ENCODE results near the gene SERPINC1.
"Not testable (repeated sequence)": the region's sequence is repeated elsewhere in the genome, so short reads cannot be mapped to it uniquely, and the experiment has no call there.

SERPINC1 gene

GRCh38 chr1:173893611-173894010, 23.5 kb downstream of the SERPINC1 start:
- DNase-seq (ENCODE audit: low read depth, low spot score) = no peak

- no peak for DNase-seq (ENCODE audit: low read depth, low spot score)
Measured at GRCh38 chr1:173889885-173890284, 27.2 kb downstream of the SERPINC1 start.

GRCh38 chr1:173888749-173889148, 28.4 kb downstream of the SERPINC1 start:
- no peak for DNase-seq (ENCODE audit: low read depth, low spot score)

- DNase-seq (ENCODE audit: low read depth, low spot score) = no peak
Measured at GRCh38 chr1:173887627-173888026, 29.5 kb downstream of the SERPINC1 start.

GRCh38 chr1:173886746-173887611, 30.1 kb downstream of the SERPINC1 start:
- no peak for DNase-seq (ENCODE audit: low read depth, low spot score)

- DNase-seq (ENCODE audit: low read depth, low spot score) = no peak
Measured at GRCh38 chr1:173884701-173885100, 32.4 kb downstream of the SERPINC1 start.

GRCh38 chr1:173881117-173881516, 36.0 kb downstream of the SERPINC1 start:
- DNase-seq (ENCODE audit: low read depth, low spot score) = not testable (repeated sequence)

GRCh38 chr1:173878251-173878650, 38.9 kb downstream of the SERPINC1 start:
- DNase-seq (ENCODE audit: low read depth, low spot score) = no peak

- DNase-seq (ENCODE audit: low read depth, low spot score) = no peak
Measured at GRCh38 chr1:173876732-173877131, 40.4 kb downstream of the SERPINC1 start.

- no peak for DNase-seq (ENCODE audit: low read depth, low spot score)
Measured at GRCh38 chr1:173871500-173871899, 45.6 kb downstream of the SERPINC1 start.

GRCh38 chr1:173871091-173871490, 46.0 kb downstream of the SERPINC1 start:
- no peak for DNase-seq (ENCODE audit: low read depth, low spot score)

GRCh38 chr1:173870252-173871075, 46.7 kb downstream of the SERPINC1 start:
- no peak for DNase-seq (ENCODE audit: low read depth, low spot score)

- DNase-seq (ENCODE audit: low read depth, low spot score) = no peak
Measured at GRCh38 chr1:173869021-173869359, 48.1 kb downstream of the SERPINC1 start.

GRCh38 chr1:173868266-173869020, 48.7 kb downstream of the SERPINC1 start, which contains the start of gene ZBTB37:
Gene ZBTB37, plus strand, starts transcription at chr1:173868380. Its CDS starts 1,846 bp downstream, at chr1:173870226.
- DNase-seq (ENCODE audit: low read depth, low spot score) = no peak

GRCh38 chr1:173867753-173868265, 49.3 kb downstream of the SERPINC1 start, which contains the start of gene GAS5:
Gene GAS5, minus strand, starts transcription at chr1:173867989.
- DNase-seq (ENCODE audit: low read depth, low spot score) = peak; percentile 98

GRCh38 chr1:173867141-173867752, 49.9 kb downstream of the SERPINC1 start:
- DNase-seq (ENCODE audit: low read depth, low spot score) = no peak

- no peak for DNase-seq (ENCODE audit: low read depth, low spot score)
Measured at GRCh38 chr1:173866413-173867115, 50.6 kb downstream of the SERPINC1 start.

GRCh38 chr1:173865468-173866164, 51.5 kb downstream of the SERPINC1 start:
- no peak for DNase-seq (ENCODE audit: low read depth, low spot score)

GRCh38 chr1:173864179-173864867, 52.8 kb downstream of the SERPINC1 start:
- no peak for DNase-seq (ENCODE audit: low read depth, low spot score)
